Gastroesophageal sphincter (tissue), 4 donors: ENCODE measurements around the gene PXDN. TPM values are rescaled to one million over a fixed set of nuclear protein-coding genes. Genes with fewer than 3 reads are reported as not detected.

Source experiments
- ATAC-seq: fragments of 150-250 bp; one replicate; pipeline ENCODE4 v1.9.1; 2016; ENCODE audit warnings: mild to moderate bottlenecking, moderate library complexity
- H3K27ac ChIP-seq, 4 donors: fragments of 200-600 bp; sonication (generic) in 3 of 4; 1 replicate in 3 of 4; 2 replicates in 1 of 4; pipeline ENCODE4 v1.5.1; 2016 to 2019
- H3K27me3 ChIP-seq: fragments of 200-600 bp; sonication (generic); one replicate; pipeline ENCODE4 v1.5.1; 2019
- H3K36me3 ChIP-seq, 2 donors: fragments of 200-600 bp; sonication (generic); one replicate each; pipeline ENCODE4 v1.5.1; 2019; ENCODE audit warnings: control low read depth in 1 of 2
- H3K4me1 ChIP-seq, 3 donors: fragments of 200-600 bp; sonication (generic); 1 replicate in 2 of 3; 2 replicates in 1 of 3; pipeline ENCODE4 v1.5.1; 2016 to 2019; ENCODE audit warnings: control low read depth in 2 of 3
- H3K4me3 ChIP-seq, 2 donors: fragments of 200-600 bp; sonication (generic); one replicate each; pipeline ENCODE4 v1.5.1; 2019; ENCODE audit warnings: mild to moderate bottlenecking in 1 of 2, moderate library complexity in 1 of 2
- H3K9me3 ChIP-seq, 3 donors: fragments of 200-600 bp; sonication (generic); one replicate each; pipeline ENCODE4 v1.5.1; 2017 to 2019; ENCODE audit warnings: control low read depth in 2 of 3
- CTCF ChIP-seq, 4 experiments: fragments of 200-600 bp in 2 of 4; fragments of 450-650 bp in 2 of 4; sonication (generic) in 1 of 4; IDR thresholded peaks; one replicate each; pipeline ENCODE4 v1.5.1; 2017 to 2019; ENCODE audit warnings: antibody characterized with exemption in 4 of 4, mild to moderate bottlenecking in 2 of 4, moderate library complexity in 2 of 4
- EP300 ChIP-seq: sonication (generic); formaldehyde crosslinking; IDR thresholded peaks from one replicate; pipeline ENCODE4 v1.6.1; 2017; ENCODE audit warnings: antibody characterized with exemption, mild to moderate bottlenecking
- POLR2A ChIP-seq, 2 donors: fragments of 450-650 bp; IDR thresholded peaks; one replicate each; pipeline ENCODE4 v1.6.1; 2017; ENCODE audit warnings: antibody characterized with exemption in 2 of 2, mild to moderate bottlenecking in 2 of 2, moderate library complexity in 1 of 2
- POLR2AphosphoS5 ChIP-seq: sonication (generic); formaldehyde crosslinking; IDR thresholded peaks from one replicate; pipeline ENCODE4 v1.6.1; 2017; ENCODE audit warnings: antibody characterized with exemption
- WGBS, 2 donors: methylation state at CpG; one replicate each; pipeline ENCODE4 v1.1.5; 2018; ENCODE audit warnings: low coverage in 1 of 2; 5-methylcytosine and 5-hydroxymethylcytosine counted together
- total RNA-seq, 4 donors: library from RNA; depleted of rRNA; stranded (reverse); fragments of >200 nt; gene quantifications; one replicate each; pipeline ENCODE4 v1.1.0, GENCODE V29; 2016

Gene PXDN
- total RNA-seq, 4 donors from 2014 or later: 19.9 to 95.9 (median 60.9) TPM

- TF ChIP-seq POLR2AphosphoS5: no peak
- TF ChIP-seq EP300: no peak
- TF ChIP-seq POLR2A (IDR thresholded peaks at IDR 0.05): no peak
- TF ChIP-seq CTCF (IDR thresholded peaks at IDR 0.05): no peak
- 92% methylated on average over 11 of the region's 19 CpGs for WGBS, 2 donors
- Histone ChIP-seq H3K9me3 (no peaks in the 10 kb centered on the region), H3K4me1 (peaks cover 0 to 40% (median 5%) of the 10 kb centered on the region in 3 donors), H3K27me3 (no peaks in the 10 kb centered on the region), H3K36me3 (peaks cover 0 to 74% of the 10 kb centered on the region in 2 donors), H3K27ac (peak overlapping the region in 1 of 4 donors; percentile 10), H3K4me3 (no peak overlapping the region)
- no peak for ATAC-seq
Measured at GRCh38 chr2:1645761-1646476, 98.4 kb downstream of the PXDN start.

- H3K36me3 ChIP-seq: peaks cover 0 to 75% of the 10 kb centered on the region in 2 donors
- no peak for ATAC-seq
- WGBS, 2 donors: 90 to 93% methylated on average over 8 to 10 of the region's 14 CpGs
- no peaks in the 10 kb centered on the region for H3K9me3 ChIP-seq
- peaks cover 0 to 34% (median 5%) of the 10 kb centered on the region in 3 donors for H3K4me1 ChIP-seq
- H3K27ac ChIP-seq: no peak overlapping the region
- no peak overlapping the region for H3K4me3 ChIP-seq
- TF ChIP-seq EP300 (no peak), POLR2AphosphoS5 (no peak), POLR2A (IDR thresholded peaks at IDR 0.05) (no peak), CTCF (IDR thresholded peaks at IDR 0.05) (no peak)
- H3K27me3 ChIP-seq: no peaks in the 10 kb centered on the region
Measured at GRCh38 chr2:1644427-1644826, 99.9 kb downstream of the PXDN start.

GRCh38 chr2:1642993-1643619 lies 101.2 kb downstream of the PXDN start:
- 70 to 84% methylated on average over 3 to 6 of the region's 19 CpGs for WGBS, 2 donors
- no peaks in the 10 kb centered on the region for H3K9me3 ChIP-seq
- H3K4me1 ChIP-seq: peaks cover 0 to 34% (median 5%) of the 10 kb centered on the region in 3 donors
- H3K4me3 ChIP-seq: no peak overlapping the region
- peak overlapping the region in 3 of 4 donors; percentile 67 to 81 (median 72) for H3K27ac ChIP-seq
- no peak for ATAC-seq
- H3K36me3 ChIP-seq: peaks cover 0 to 75% of the 10 kb centered on the region in 2 donors
- TF ChIP-seq CTCF (IDR thresholded peaks at IDR 0.05) (no peak), POLR2A (IDR thresholded peaks at IDR 0.05) (no peak), EP300 (no peak), POLR2AphosphoS5 (no peak)
- H3K27me3 ChIP-seq: no peaks in the 10 kb centered on the region

GRCh38 chr2:1642066-1642861 lies 102.1 kb downstream of the PXDN start:
- ATAC-seq: peak; percentile 20
- Histone ChIP-seq H3K36me3 (peaks cover 0 to 73% of the 10 kb centered on the region in 2 donors), H3K27me3 (no peaks in the 10 kb centered on the region), H3K4me3 (no peak overlapping the region), H3K4me1 (peaks cover 0 to 34% (median 5%) of the 10 kb centered on the region in 3 donors), H3K9me3 (no peaks in the 10 kb centered on the region), H3K27ac (peak overlapping the region; percentile 60 to 81 (median 70))
- WGBS, 2 donors: 44 to 76% methylated on average over 8 to 12 of the region's 15 CpGs
- no peak for TF ChIP-seq CTCF (IDR thresholded peaks at IDR 0.05)
